HG03460 (cell line): ENCODE results near the gene EPG5.
"Not testable (repeated sequence)": the region's sequence is repeated elsewhere in the genome, so short reads cannot be mapped to it uniquely, and the experiment has no call there.

ENCODE experiments used
- ATAC-seq: cut with Tn5 transposase; IDR thresholded peaks from one replicate; pipeline ENCODE4 v1.9.1; 2021; ENCODE audit not compliant: unreplicated experiment

Gene EPG5

GRCh38 chr18:45870419-45870818 lies 96.7 kb downstream of the EPG5 start:
- ATAC-seq, result no peak

- no peak for ATAC-seq
Observed at GRCh38 chr18:45865466-45865865, 101.7 kb downstream of the EPG5 start.

- no peak for ATAC-seq
Observed at GRCh38 chr18:45864081-45864480, 103.0 kb downstream of the EPG5 start.

GRCh38 chr18:45863469-45863868 lies 103.7 kb downstream of the EPG5 start:
- no peak for ATAC-seq

GRCh38 chr18:45861926-45862325 lies 105.2 kb downstream of the EPG5 start:
- no peak for ATAC-seq

- ATAC-seq, result no peak
Observed at GRCh38 chr18:45860971-45861370, 106.2 kb downstream of the EPG5 start.

GRCh38 chr18:45860492-45860891 lies 106.6 kb downstream of the EPG5 start:
- ATAC-seq, result no peak

- no peak for ATAC-seq
Observed at GRCh38 chr18:45859334-45859733, 107.8 kb downstream of the EPG5 start.

- ATAC-seq, result no peak
Observed at GRCh38 chr18:45856531-45856930, 110.6 kb downstream of the EPG5 start.

- ATAC-seq, result no peak
Observed at GRCh38 chr18:45854036-45854586, 113.0 kb downstream of the EPG5 start.

GRCh38 chr18:45852631-45853030 lies 114.5 kb downstream of the EPG5 start:
- no peak for ATAC-seq

GRCh38 chr18:45851161-45851925 lies 115.8 kb downstream of the EPG5 start:
- ATAC-seq, result no peak

- ATAC-seq, result no peak
Observed at GRCh38 chr18:45850021-45850420, 117.1 kb downstream of the EPG5 start.

- ATAC-seq, result no peak
Observed at GRCh38 chr18:45849529-45849928, 117.6 kb downstream of the EPG5 start.

- ATAC-seq, result not testable (repeated sequence)
Observed at GRCh38 chr18:45848643-45849042, 118.5 kb downstream of the EPG5 start.

- ATAC-seq, result no peak
Observed at GRCh38 chr18:45847119-45847518, 120.0 kb downstream of the EPG5 start.

- ATAC-seq, result no peak
Observed at GRCh38 chr18:45845410-45845809, 121.7 kb downstream of the EPG5 start.

GRCh38 chr18:45844938-45845337 lies 122.2 kb downstream of the EPG5 start:
- ATAC-seq, result no peak

- no peak for ATAC-seq
Observed at GRCh38 chr18:45843019-45843418, 124.1 kb downstream of the EPG5 start.

GRCh38 chr18:45841765-45842442 lies 125.2 kb downstream of the EPG5 start:
- ATAC-seq, result no peak

GRCh38 chr18:45841060-45841764 lies 125.9 kb downstream of the EPG5 start:
- ATAC-seq, result no peak
